HG02623 (cell line): ENCODE data around the gene GALNT2.

Experiments
- ATAC-seq: cut with Tn5 transposase; IDR thresholded peaks from one replicate; pipeline ENCODE4 v1.9.1; 2021; ENCODE audit warnings: moderate library complexity; ENCODE audit not compliant: unreplicated experiment

GALNT2 gene

GRCh38 chr1:230176326-230176725 is 109.3 kb downstream of the GALNT2 start:
- no peak for ATAC-seq

DNA sequence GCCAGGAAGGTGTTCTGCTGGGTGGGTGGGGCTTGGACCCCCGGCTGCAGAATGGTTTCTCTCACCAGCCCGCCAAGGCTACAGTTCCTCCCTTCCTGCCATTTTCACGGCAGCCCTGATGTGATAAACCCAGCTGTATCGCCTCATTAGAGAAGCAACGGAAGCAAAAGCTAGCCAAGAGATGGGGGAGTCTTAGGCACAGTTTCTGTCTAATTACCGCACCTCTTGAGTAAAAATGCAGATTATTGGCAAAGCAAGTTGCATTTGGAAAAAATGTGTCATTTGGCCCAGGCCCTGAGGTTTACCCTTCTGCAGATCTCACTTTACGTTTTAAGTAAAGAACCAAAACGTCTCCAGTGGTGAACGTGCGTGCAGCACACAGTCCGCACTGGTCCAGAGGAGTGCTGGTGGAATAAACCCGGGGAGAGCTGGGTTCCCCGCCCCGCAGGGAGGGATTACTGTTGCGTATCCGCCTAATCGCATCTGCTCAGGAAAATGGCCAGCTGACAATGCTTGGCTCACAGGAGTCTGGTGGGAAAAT is 109.9 kb downstream of the GALNT2 start:
- no peak for ATAC-seq

DNA sequence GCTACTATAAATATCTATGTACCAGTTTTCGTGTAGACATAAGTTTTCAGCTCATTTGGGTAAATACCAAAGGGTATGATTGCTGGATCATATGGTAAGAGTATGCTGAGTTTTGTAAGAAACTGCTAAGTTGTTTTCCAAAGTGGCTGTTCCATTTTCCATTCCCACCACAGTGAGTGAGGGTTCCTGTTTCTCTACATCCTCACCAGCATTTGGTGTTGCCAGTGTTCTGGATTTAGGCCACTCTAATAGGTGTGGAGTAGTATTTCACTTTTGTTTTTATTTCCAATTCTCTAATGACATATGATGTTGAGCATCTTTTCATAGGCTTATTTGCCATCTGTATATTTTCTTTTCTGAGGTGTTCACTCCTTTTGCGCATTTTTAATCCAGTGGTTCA is 112.2 kb downstream of the GALNT2 start:
- ATAC-seq: no peak

DNA sequence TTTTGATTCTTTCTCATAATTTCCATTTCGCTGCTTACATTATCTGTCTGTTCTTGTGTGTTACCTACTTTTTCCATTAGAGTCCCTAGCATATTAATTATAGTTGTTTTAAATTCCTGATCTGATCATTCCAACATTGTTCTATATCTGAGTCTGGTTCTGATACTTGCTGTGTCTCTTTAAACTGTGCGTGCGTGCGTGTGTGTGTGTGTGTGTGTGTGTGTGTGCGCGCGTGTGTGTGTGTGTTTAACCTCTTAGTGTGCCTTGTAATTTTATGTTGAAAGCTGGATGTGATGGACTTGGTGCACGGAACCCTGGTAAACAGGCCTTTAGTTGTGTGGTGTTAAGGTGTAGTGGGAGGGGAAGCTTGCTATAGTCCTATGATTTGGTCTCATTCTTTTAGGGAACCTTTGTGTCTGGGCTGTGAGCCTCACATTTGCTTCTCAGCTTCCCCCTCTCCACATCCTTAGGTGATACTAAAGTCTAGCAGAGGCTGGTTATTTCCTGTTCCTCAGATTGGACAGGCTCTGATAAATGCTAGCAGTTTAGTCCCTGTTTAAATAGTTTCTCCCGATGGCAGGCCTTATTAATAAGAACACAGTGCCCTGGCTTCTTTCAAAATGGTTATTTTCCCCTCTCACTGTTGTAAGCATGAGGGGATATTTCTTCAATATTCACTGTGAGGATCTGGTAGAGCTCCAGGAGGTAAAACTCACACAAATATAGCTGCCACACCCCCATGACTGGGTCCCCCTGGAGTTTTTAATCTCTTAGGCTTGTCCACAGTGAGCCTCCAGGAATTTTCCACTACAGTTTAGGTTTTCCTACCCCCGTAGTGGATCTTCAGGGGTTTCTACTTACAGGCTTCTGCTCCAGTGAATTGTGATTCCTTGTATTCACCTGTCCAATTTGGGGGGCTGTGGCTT is 118.3 kb downstream of the GALNT2 start:
- ATAC-seq: no peak

DNA sequence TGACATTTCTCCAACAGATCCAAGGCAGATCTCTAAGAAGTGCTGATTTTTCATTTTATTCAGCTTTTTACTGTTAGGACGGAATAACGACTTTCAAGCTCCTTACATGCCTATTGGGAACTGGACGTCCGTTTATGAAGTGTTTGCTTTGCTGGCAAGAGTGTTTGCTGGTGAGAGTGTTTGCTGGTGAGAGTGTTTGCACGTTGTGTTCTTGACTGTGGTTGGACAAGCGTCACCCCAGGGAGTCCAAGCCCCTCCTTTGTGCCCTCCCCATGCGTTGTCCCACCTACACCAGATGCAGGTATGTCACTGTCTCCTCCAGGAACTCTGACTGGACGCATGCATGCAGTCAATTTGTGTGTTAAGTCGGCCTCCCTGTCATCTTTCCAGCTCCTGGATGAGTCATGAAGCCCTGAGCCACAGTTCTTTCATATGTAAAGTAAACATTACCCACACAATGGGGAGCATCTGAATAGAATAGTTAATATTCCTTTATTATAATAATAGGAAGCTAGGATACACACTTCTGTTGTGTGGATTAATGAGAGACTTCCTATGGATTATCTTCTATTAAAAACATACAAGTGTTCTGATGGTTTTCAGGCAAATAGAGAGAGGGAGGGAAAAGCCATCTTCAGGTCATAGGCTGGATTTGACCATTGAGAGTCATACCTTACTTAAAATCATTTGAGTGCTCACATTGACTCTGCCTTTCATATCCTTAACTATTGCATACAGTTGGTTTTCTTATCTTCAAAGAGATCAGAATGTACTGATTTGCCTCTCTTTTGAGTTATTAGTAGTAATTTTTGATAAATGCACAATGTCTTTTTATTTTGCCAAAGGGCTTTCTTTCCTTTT is 119.2 kb downstream of the GALNT2 start:
- no peak for ATAC-seq

DNA sequence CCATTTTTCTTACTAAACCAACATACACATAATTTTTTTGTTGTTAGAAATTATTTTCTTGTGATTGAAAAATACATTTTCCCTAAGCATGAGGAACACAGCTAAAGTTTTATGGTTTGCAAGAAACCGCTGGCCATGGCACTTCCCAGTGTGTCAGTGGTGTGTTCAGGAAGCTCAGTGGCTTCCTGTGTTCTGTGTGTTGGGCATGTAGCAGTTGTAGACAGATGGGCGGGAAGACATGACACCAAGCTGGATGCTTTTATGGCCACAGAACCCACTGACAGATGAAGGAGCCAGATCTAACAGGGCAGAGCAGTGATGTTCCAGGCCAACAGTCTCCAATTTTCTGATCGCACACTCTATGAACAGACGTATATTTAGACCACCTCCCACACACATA is 119.8 kb downstream of the GALNT2 start:
- no peak for ATAC-seq

DNA sequence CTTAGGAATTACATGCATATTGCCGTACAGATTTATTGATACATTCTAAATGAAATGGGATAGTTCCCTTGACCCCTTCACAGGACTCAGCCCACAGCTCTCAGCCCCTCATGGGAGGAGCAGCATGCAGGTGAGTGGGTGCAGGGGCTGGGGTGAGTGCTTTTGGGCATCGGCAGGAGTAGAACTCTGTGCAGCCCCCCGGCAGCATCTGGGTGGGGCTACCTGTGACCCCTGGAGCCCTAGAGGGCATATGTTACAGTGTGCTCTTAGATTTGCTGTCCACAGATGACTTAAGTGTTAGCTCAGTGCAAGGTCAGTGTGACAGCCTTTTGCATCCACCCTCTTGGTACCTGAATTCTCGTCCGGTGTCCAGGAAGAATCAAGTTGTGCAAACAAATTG is 120.3 kb downstream of the GALNT2 start:
- ATAC-seq: no peak

- ATAC-seq: no peak
Observed at GRCh38 chr1:230188826-230189225, 121.8 kb downstream of the GALNT2 start.

DNA sequence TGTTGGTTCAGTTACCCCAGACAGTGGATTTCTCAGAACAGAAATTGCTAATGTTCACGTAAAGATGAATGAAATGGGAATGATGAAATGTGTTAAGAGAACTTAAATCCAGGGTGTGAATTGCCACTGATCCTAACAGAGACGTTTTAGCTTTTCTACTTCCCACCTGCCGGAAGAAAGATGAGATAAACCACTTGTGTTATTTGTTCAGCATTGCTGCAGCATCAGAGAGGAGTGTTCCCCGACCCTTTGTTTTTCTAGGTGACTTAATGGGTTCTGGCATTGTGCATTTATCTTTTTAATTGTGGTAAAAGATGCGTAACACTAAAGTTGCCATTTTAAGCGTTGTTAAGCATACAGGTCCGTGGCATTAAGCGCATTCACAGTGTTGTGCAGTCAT is 122.3 kb downstream of the GALNT2 start:
- ATAC-seq: no peak

DNA sequence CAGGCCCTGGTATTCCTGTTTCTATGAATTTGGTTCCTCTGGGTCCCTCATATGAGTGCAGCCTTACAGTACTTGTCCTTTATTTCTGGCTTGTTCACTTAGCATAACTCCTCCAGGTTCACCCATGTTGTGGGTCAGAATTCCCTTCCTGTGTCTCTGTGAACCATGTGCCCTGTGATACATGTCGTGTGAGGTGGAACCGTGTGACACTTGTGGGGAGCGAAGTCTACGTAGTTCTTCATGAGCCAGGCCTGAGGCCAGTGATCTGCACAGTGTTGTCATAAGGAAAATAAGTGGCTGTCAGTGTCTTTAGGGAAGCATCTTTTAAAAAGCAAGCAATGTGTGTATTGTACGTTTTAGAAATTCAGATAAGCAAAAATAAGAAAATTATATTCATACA is 122.8 kb downstream of the GALNT2 start:
- ATAC-seq: no peak

DNA sequence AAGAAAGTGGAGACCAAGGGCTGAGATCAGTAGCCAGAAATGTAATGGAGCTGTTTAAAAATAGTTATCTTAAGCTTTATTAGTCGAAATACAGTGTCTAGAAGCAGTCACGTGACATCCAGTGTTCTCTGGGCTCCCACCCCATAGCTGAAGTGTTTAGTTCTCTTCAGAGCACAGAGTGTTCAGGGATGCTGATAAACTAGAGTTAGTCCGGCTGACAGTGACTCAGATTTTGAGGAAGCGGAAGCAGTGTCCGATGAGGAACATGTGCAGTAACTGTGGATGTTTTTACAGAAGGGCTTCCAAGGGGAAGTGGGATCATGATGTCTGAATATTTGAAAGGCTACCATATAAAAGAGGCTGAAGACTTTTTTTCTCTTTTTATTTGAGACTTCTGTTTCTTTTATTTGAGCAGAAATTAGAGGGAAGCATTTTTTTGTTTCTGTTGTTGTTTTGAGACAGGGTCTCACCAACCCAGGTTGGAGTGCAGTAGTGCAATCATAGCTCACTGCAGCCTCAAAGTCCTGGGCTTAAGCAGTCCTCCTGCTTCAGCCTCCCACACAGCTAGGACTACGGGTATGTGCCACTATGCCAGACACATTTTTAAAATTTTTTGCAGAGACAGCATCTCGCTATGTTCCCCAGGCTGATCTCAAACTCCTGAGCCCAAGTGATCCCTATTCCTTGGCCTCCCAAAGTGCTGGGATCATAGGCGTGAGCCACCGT is 124.2 kb downstream of the GALNT2 start:
- ATAC-seq: no peak

DNA sequence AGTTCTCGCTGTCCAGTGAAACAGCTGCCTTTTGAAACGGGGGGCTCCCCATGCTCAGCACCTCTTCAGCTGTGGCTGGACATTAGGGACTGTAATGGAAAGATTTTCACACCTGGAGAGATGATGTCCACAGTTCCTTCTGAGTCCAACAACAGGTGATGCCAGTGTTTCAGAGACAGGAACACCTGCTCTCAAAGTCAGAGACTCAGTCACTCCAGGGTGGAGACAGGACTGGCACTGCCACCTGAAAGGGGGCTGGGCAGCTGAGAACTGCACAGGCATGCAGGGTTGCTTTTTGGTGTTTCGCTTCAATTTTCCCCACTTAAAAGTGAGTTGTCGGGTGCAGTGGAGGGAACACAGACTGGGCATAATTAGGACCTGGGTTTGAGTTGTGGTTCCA is 124.8 kb downstream of the GALNT2 start:
- no peak for ATAC-seq

DNA sequence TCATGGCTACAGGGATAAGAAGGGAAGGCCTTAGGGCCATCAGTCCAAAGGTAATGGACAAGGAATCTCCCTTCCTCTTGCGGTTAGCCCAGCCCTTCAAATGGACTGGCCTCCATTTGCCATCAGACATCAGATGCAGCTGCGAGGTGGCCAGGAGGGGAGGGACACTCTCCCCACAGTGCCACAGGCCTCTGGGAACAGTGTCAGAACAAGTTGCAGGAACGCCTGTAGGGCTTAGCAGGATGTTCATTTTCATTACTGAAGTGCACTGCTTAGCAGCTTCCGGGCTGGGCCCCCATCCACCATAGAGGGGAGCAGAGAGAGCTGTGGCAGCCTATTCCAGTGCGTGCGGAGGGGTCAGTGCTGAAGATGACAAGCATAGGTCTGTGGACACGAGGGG is 127.5 kb downstream of the GALNT2 start:
- ATAC-seq: no peak

DNA sequence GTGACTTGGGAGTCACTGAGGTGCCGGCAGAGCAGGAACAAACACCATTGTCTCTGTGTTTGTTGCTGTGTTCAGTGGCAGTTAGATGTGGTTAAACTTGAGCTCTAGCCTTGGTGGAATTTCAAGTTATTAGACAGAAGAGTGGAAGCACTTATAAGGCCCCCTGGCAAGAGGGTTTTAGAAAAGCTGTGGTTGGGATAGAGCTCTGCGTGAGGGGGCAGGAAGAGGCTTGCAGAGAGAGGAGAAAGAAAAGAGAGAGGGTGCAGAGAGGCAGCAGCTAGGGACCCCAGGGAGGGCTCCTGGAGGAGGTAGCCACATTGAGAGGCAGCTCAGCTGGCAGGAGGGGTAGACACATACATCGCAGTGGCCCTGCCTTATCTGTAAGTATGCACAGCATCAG is 128.2 kb downstream of the GALNT2 start:
- no peak for ATAC-seq

GRCh38 chr1:230196077-230196476 is 129.0 kb downstream of the GALNT2 start:
- no peak for ATAC-seq

DNA sequence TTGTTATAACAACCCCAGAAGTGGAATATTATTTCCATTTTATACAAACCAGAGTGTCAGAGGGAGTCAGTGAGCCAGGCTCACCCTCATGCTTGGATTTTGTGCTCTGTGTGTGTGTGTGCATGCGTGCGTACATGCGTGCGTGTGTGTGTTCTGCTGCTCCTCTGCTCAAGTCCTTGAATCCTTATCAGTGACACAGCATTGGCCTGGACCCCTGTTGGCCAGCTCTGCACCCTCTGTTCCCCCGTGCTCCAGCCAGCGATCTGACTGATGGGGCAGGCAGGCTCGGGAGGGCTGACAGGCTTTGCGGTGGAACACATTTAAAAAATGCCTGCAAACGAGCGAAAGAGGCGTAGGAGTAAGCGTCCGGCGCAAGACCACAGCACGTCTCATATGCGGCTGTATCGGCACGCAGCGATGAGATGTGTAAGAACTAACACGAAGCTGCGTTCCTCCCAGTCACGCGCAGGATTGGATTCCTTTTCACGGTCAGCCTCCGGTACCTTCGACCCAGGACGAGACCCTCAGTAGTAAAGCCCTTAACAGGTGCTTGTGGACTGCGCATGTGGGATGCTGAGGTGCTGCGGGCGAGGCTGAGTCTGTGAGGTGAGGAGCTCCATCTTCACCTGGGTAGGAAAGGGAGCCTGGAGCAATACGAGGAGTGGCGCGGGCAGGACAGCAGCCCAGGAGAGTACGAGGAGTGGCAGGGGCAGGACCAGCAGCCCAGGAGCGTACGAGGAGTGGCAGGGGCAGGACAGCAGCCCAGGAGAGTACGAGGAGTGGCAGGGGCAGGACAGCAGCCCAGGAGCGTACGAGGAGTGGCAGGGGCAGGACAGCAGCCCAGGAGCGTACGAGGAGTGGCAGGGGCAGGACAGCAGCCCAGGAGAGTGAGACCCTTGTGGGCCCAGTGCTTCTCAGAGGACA is 130.9 kb downstream of the GALNT2 start:
- ATAC-seq: no peak

- no peak for ATAC-seq
Observed at GRCh38 chr1:230199034-230199433, 132.0 kb downstream of the GALNT2 start.

DNA sequence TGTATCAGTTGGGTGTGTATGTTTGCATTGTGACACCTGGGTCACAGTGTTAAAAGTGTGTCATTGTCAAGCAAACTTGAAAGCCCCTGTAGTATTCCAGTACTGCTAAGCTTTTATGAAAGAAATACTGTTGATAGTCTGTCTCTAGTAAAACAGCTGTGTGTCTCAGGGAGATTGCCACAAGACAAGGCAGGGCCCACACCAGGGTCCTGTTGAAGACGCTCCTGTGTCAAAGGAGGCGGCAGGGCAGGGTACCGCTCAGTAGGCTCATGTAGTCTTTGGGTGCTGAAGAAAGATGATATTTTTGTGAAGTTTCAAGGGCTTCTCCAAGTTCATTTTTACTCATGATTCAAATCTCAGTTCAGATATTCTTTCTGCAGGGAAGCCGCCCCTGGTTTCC is 132.5 kb downstream of the GALNT2 start:
- ATAC-seq: no peak

GRCh38 chr1:230200276-230200675 is 133.2 kb downstream of the GALNT2 start:
- ATAC-seq: no peak

DNA sequence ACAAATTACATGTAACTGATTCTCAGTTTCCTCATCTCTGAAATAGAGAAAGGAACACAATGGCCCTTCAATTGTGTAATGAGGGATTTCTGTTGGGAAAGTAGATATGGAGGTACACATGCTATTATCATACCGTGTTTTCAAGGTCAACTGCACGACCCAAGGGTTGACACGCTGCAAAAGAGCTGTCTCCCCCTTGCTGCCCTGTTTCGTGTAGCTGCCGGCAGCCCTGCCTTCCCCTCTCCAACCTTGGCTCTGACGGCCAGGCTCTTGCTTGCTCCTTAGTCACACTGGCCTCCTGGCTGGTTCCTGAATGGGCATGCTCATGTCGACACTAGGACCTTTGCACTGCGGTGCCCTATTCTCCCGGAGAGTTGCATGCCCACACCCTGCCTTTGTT is 134.4 kb downstream of the GALNT2 start:
- no peak for ATAC-seq
